Measurements from ENCODE around the gene GTPBP4. TPM values are rescaled to one million over a fixed set of nuclear protein-coding genes. Genes with fewer than 3 reads are reported as not detected.

Gene GTPBP4
- total and polyA plus RNA-seq, 9 of the 15 experiments (the other 6 are each of a cell fraction or from before 2014, with no cell fraction given): 79.0 to 155 (median 128) TPM

DNA sequence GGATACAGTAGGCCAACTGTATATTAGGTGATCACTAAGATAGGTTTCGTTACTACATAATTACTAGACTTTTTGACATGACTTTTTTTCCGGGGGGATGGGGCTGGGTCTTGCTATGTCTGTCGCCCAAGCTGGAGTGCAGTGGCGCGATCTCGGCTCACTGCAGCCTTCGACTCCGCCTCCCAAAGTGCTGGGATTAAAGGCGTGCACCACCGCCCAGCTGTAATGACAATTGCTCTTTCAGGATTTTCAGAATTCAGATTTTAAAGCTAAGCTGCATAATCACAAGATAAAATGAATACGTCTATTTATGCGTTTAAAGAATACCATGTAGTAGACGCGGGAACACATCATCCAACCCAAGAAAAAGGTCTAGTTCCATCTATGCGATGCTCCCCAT is 59.7 kb downstream of the GTPBP4 start:
- H3K36me3 ChIP-seq (ENCODE audit: control insufficient read depth, insufficient read depth, low read length): peaks cover 66% of the 10 kb centered on the region
- H3K4me3 ChIP-seq: peak overlapping the region; percentile 94
- peak overlapping the region; percentile 93 for H3K27ac ChIP-seq (ENCODE audit: extremely low read depth, low read depth, low read length)
- H3K9ac ChIP-seq (ENCODE audit: insufficient read depth in 1 of 2, low read depth in 2 of 2, low read length in 2 of 2): peak overlapping the region; percentile 89 to 97
- H3K27me3 ChIP-seq (ENCODE audit: control insufficient read depth in 2 of 2, insufficient read depth in 2 of 2, low read length in 2 of 2): no peaks in the 10 kb centered on the region
- in situ Hi-C loops (cut with MboI): no loop called here
- BruUV-seq (replicated peaks): no TSS peak
- 0 out of 2 replicates have a peak overlapping the region, but pooled peaks have one; percentile 43 for H2AFZ ChIP-seq (ENCODE audit: low read depth, low read length)
- H3K9me3 ChIP-seq (replicated peaks; ENCODE audit: control insufficient read depth, insufficient read depth, low read depth, low read length): no peaks in the 10 kb centered on the region
- FAIRE-seq (no peak), DNase-seq (ENCODE audit: extremely low read depth in 1 of 4, low spot score in 3 of 4) (peak in 1 of 4 experiments; percentile 63), ATAC-seq (no peak)
- ChIA-PET CTCF (ENCODE audit: low intra/inter-chr PET ratio) (no interaction called here), POLR2A (interaction anchor here (0.8 to 3.5 kb wide), 4 partner anchors 11 to 28 kb away, joined by 3 to 25 read pairs (median 6); no protein-coding TSS in a partner anchor)
- peak overlapping the region; percentile 100 for H3K4me2 ChIP-seq (ENCODE audit: insufficient read depth, low read length)
- intact Hi-C loops (cut with micrococcal nuclease): no loop called here
- peak; percentile 41; the same call in 1 of the 2 replicates for TF ChIP-seq ZNF41 (CRISPR knock-in tag; conservative IDR thresholded peaks at IDR 0.05)
- peak; percentile 4; the same call in 1 of the 2 replicates for TF ChIP-seq TCF3 (CRISPR knock-in tag; IDR thresholded peaks at IDR 0.05)
- TF ChIP-seq SIN3A (IDR thresholded peaks at IDR 0.05; ENCODE audit: borderline replicate concordance in 2 of 2, control insufficient read depth in 1 of 2, low read depth in 2 of 2, low read length in 2 of 2): peak in 1 of 2 experiments; percentile 68; a peak in 1 of 4 replicates
- no peak for TF ChIP-seq NFXL1 (CRISPR knock-in tag; IDR thresholded peaks at IDR 0.05)
- peak in 1 of 2 experiments; percentile 9; a peak in 1 of 4 replicates for TF ChIP-seq HDAC1 (IDR thresholded peaks at IDR 0.05)
- no peak for TF ChIP-seq FOXA3 (CRISPR knock-in tag; conservative IDR thresholded peaks at IDR 0.05 in 1 of 2, IDR thresholded peaks at IDR 0.05 in 1 of 2)
- no peak for TF ChIP-seq HDAC2 (IDR thresholded peaks at IDR 0.05)
- TF ChIP-seq ZNF384 (IDR thresholded peaks at IDR 0.05; ENCODE audit: low read depth, low read length): no peak
- peak; percentile 26 for TF ChIP-seq SAP30 (IDR thresholded peaks at IDR 0.05; ENCODE audit: borderline replicate concordance, insufficient read depth, low read depth, low read length, poor library complexity, severe bottlenecking)
- TF ChIP-seq, protein P1, sequence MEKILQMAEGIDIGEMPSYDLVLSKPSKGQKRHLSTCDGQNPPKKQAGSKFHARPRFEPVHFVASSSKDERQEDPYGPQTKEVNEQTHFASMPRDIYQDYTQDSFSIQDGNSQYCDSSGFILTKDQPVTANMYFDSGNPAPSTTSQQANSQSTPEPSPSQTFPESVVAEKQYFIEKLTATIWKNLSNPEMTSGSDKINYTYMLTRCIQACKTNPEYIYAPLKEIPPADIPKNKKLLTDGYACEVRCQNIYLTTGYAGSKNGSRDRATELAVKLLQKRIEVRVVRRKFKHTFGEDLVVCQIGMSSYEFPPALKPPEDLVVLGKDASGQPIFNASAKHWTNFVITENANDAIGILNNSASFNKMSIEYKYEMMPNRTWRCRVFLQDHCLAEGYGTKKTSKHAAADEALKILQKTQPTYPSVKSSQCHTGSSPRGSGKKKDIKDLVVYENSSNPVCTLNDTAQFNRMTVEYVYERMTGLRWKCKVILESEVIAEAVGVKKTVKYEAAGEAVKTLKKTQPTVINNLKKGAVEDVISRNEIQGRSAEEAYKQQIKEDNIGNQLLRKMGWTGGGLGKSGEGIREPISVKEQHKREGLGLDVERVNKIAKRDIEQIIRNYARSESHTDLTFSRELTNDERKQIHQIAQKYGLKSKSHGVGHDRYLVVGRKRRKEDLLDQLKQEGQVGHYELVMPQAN (IDR thresholded peaks at IDR 0.05; ENCODE audit: borderline replicate concordance): 0 out of 2 replicates have a peak, but pooled peaks have one; percentile 11
- TF ChIP-seq ETV6 (IDR thresholded peaks at IDR 0.05; ENCODE audit: borderline replicate concordance in 1 of 2, low read depth in 2 of 2, low read length in 1 of 2): no peak
- TF ChIP-seq ETV6 (CRISPR knock-in tag; IDR thresholded peaks at IDR 0.05; ENCODE audit: borderline replicate concordance): 0 out of 2 replicates have a peak, but pooled peaks have one; percentile 39
- no peak for TF ChIP-seq FOXJ2 (tag; IDR thresholded peaks at IDR 0.05)
- peaks cover 46% of the 10 kb centered on the region for H4K20me1 ChIP-seq (replicated peaks; ENCODE audit: control insufficient read depth, insufficient read depth, low read length)
- H3K79me2 ChIP-seq (ENCODE audit: control insufficient read depth, insufficient read depth, low read length): peaks cover 78% of the 10 kb centered on the region
- H3K4me1 ChIP-seq (replicated peaks in 1 of 2; ENCODE audit: control insufficient read depth in 2 of 2, insufficient read depth in 2 of 2, low read length in 2 of 2): peaks cover 21 to 31% of the 10 kb centered on the region in 2 experiments
- peaks cover 13% of the 10 kb centered on the region for H3K9me1 ChIP-seq (ENCODE audit: control insufficient read depth, insufficient read depth, low read length)
- 0% methylated on average over 15 of the region's 15 CpGs for WGBS (ENCODE audit: insufficient coverage, low coverage, missing lambda C conversion rate)

All from K562 (cell line).